SK-N-SH (cell line): ENCODE measurements around the gene F2RL3. TPM values are rescaled to one million over a fixed set of nuclear protein-coding genes. Genes with fewer than 3 reads are reported as not detected.
A peak's percentile ranks its signal among the peaks of the same experiment; 100 is the strongest.

Source experiments
- CTCF ChIA-PET: fragments of 300-600, 350-600 bp; formaldehyde crosslinking; extraction: SDS; loops from one replicate; lab custom pipeline; 2021; lab: Yijun Ruan, JAX
- POLR2A ChIA-PET: fragments of 350-600 bp; sonication (Branson Sonifier 250); formaldehyde crosslinking; extraction: SDS; loops from one replicate; lab custom pipeline; 2020; ENCODE audit warnings: antibody characterized with exemption, inconsistent platforms; lab: Yijun Ruan, JAX
- DNase-seq: peaks from one replicate; pipeline ENCODE4 v3.0.0; 2012
- H2AFZ ChIP-seq: fragments of 200-600 bp; sonication (generic); 2 replicates; pipeline ENCODE4 v1.8.1; 2016; ENCODE audit warnings: antibody characterized with exemption, mild to moderate bottlenecking, low read depth
- H3F3A ChIP-seq: fragments of 200-600 bp; sonication (generic); replicated peaks from 2 replicates; pipeline ENCODE3; 2016; ENCODE audit warnings: antibody characterized with exemption, mild to moderate bottlenecking; ENCODE audit not compliant: insufficient read depth
- H3K27ac ChIP-seq, 2 experiments: fragments of 200-500 bp in 1 of 2; fragments of 200-600 bp in 1 of 2; sonication (Bioruptor generic) in 1 of 2; sonication (generic), shearing (Covaris generic) in 1 of 2; 2 replicates each; pipeline versions ENCODE4 v1.5.1 to v1.6.1; 2014 to 2016; ENCODE audit warnings: low read depth in 2 of 2, inconsistent platforms in 1 of 2, low read length in 1 of 2, mild to moderate bottlenecking in 1 of 2, mixed read lengths in 1 of 2
- H3K27me3 ChIP-seq: fragments of 200-600 bp; sonication (generic), shearing (Covaris generic); 2 replicates; pipeline ENCODE4 v1.6.1; 2016; ENCODE audit warnings: mixed run types; ENCODE audit not compliant: insufficient read depth
- H3K36me3 ChIP-seq, 2 experiments: fragments of 200-500 bp in 1 of 2; fragments of 200-600 bp in 1 of 2; sonication (Bioruptor generic) in 1 of 2; sonication (generic) in 1 of 2; replicated peaks in 1 of 2; 2 replicates each; pipeline versions ENCODE3 to v1.5.1; 2014 to 2016; ENCODE audit warnings: low read length in 1 of 2, mild to moderate bottlenecking in 1 of 2; ENCODE audit not compliant: insufficient read depth in 2 of 2, control insufficient read depth in 1 of 2
- H3K4me1 ChIP-seq, 2 experiments: fragments of 200-500 bp in 1 of 2; fragments of 200-600 bp in 1 of 2; sonication (Bioruptor generic) in 1 of 2; sonication (generic), shearing (Covaris generic) in 1 of 2; 2 replicates each; pipeline versions ENCODE4 v1.5.1 to v1.6.1; 2014 to 2016; ENCODE audit warnings: low read depth in 1 of 2, low read length in 1 of 2, mixed run types in 1 of 2; ENCODE audit not compliant: insufficient read depth in 2 of 2, control insufficient read depth in 1 of 2
- H3K4me2 ChIP-seq: fragments of 200-600 bp; sonication (generic), shearing (Covaris generic); 2 replicates; pipeline ENCODE4 v1.6.1; 2017; ENCODE audit warnings: mixed run types
- H3K4me3 ChIP-seq, 2 experiments: fragments of 200-500 bp in 1 of 2; fragments of 200-600 bp in 1 of 2; sonication (Bioruptor generic) in 1 of 2; sonication (generic), shearing (Covaris generic) in 1 of 2; 2 replicates each; pipeline versions ENCODE4 v1.5.1 to v1.8.1; 2014 to 2016; ENCODE audit warnings: low read depth in 2 of 2, inconsistent platforms in 1 of 2, low read length in 1 of 2, mild to moderate bottlenecking in 1 of 2, mixed read lengths in 1 of 2, moderate library complexity in 1 of 2
- H3K79me2 ChIP-seq: fragments of 200-600 bp; sonication (generic); 2 replicates; pipeline ENCODE4 v1.8.1; 2017; ENCODE audit warnings: mild to moderate bottlenecking; ENCODE audit not compliant: insufficient read depth
- H3K9ac ChIP-seq: fragments of 200-600 bp; sonication (generic); 2 replicates; pipeline ENCODE4 v1.6.1; 2017; ENCODE audit warnings: mixed run types
- H3K9me2 ChIP-seq: fragments of 200-600 bp; sonication (generic); 2 replicates; pipeline ENCODE4 v1.6.1; 2017; ENCODE audit warnings: mixed run types
- H3K9me3 ChIP-seq: fragments of 200-600 bp; sonication (generic); 2 replicates; pipeline ENCODE4 v1.6.1; 2017; ENCODE audit warnings: mixed run types, mild to moderate bottlenecking, moderate library complexity
- H4K20me1 ChIP-seq: fragments of 200-600 bp; sonication (generic); 2 replicates; pipeline ENCODE4 v1.6.1; 2017; ENCODE audit warnings: mild to moderate bottlenecking, mixed run types; ENCODE audit not compliant: insufficient read depth
- EP300 ChIP-seq, 2 experiments: IDR thresholded peaks; 2 replicates each; pipeline versions ENCODE4 v1.4.0 to v1.6.1; 2012; ENCODE audit warnings: borderline replicate concordance in 1 of 2, low read depth in 1 of 2, low read length in 1 of 2
- GATA2 ChIP-seq: sonication (generic); formaldehyde crosslinking; IDR thresholded peaks from 2 replicates; pipeline ENCODE4 v1.5.0; 2020; ENCODE audit warnings: mild to moderate bottlenecking, missing genetic modification reagents
- MXI1 ChIP-seq: IDR thresholded peaks from 2 replicates; pipeline ENCODE4 v1.6.1; 2012; ENCODE audit warnings: mild to moderate bottlenecking, low read depth, low read length, improper control_type of control experiment
- NRF1 ChIP-seq: IDR thresholded peaks from 2 replicates; pipeline ENCODE4 v1.6.1; 2012; ENCODE audit warnings: low read depth, mild to moderate bottlenecking, low read length
- RAD21 ChIP-seq: IDR thresholded peaks from 2 replicates; pipeline ENCODE4 v1.6.1; 2012; ENCODE audit warnings: mild to moderate bottlenecking, low read length
- RCOR1 ChIP-seq: fragments of 150-350 bp; IDR thresholded peaks from 2 replicates; pipeline ENCODE4 v1.6.1; 2017; ENCODE audit warnings: antibody characterized with exemption, low read length
- RFX5 ChIP-seq: IDR thresholded peaks from 2 replicates; pipeline ENCODE4 v1.6.1; 2012; ENCODE audit warnings: mild to moderate bottlenecking, improper control_type of control experiment, low read length
- SIN3A ChIP-seq: IDR thresholded peaks from 2 replicates; pipeline ENCODE4 v1.6.1; 2012; ENCODE audit warnings: low read depth, mild to moderate bottlenecking, low read length, moderate library complexity, borderline replicate concordance
- SMC3 ChIP-seq: IDR thresholded peaks from 2 replicates; pipeline ENCODE4 v1.6.1; 2012; ENCODE audit warnings: low read depth, low read length, improper control_type of control experiment
- TAF1 ChIP-seq: IDR thresholded peaks from 2 replicates; pipeline ENCODE4 v1.6.1; 2012; ENCODE audit warnings: low read depth, mild to moderate bottlenecking, low read length, moderate library complexity, borderline replicate concordance
- WGBS: methylation state at CpG from one replicate; pipeline ENCODE4 v1.1.6; 2017; ENCODE audit warnings: low lambda C conversion rate; 5-methylcytosine and 5-hydroxymethylcytosine counted together
- polyA plus RNA-seq, 3 experiments: library from polyadenylated mRNA; depleted of rRNA; stranded (reverse); fragments of >200 nt; gene quantifications; 2 replicates each; pipeline ENCODE4 v1.2.3, GENCODE V29; 2012
- TF ChIP-seq, protein P1 (sequence below): fragments of 200-600 bp; sonication (generic); IDR thresholded peaks from 2 replicates; pipeline ENCODE4 v1.6.1; 2017; ENCODE audit warnings: antibody characterized with exemption, mild to moderate bottlenecking, moderate library complexity
- TF ChIP-seq, protein P2 (sequence below): IDR thresholded peaks from 2 replicates; pipeline ENCODE4 v1.4.0; 2012; ENCODE audit warnings: low read depth
- TF ChIP-seq, protein P3 (sequence below): IDR thresholded peaks from 2 replicates; pipeline ENCODE4; 2012

The F2RL3 gene
- polyA plus RNA-seq, 1 of the 3 experiments (the other 2 are of a cell fraction): not detected

- no peak for TF ChIP-seq RFX5
- TF ChIP-seq SMC3: no peak
- TF ChIP-seq SIN3A: no peak
- TF ChIP-seq EP300 (IDR thresholded peaks at IDR 0.05; ENCODE audit: borderline replicate concordance in 1 of 2, low read depth in 1 of 2, low read length in 1 of 2): no peak
- no peak for TF ChIP-seq NRF1
- TF ChIP-seq GATA2 (CRISPR knock-in tag): no peak
These were observed 9.7 kb downstream of the F2RL3 start (continued) for GRCh38 chr19:16898361-16899015.

DNA sequence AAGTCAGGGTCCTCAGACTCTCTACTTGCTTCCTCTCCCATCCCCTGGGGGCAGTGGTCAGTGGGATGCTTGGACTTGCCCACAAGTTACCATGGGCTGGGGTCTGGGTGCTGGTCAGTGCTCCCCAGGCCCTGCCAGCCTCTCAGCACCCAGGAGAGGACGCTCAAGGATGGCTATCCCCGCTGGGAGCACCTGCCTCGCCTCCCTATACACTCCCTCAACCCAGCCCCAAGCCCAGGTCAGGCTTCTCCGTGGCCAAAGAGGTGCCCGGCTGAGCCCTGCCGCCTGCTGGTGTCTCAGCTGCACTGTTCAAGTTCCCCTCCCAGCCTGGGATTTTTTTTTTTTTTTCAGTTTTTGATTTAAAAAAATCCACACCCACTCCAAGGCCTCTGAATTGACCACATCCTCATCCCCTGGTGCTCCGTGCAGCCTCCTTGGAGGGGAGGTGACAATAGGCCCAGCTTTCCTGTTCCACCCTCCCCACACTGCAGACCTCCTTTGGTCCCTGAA, 10.8 kb downstream of the F2RL3 start:
- no peak overlapping the region for H3K4me3 ChIP-seq
- no peaks in the 10 kb centered on the region for H3K36me3 ChIP-seq
- no peak overlapping the region for H3K27ac ChIP-seq
- H4K20me1 ChIP-seq: no peaks in the 10 kb centered on the region
- no peaks in the 10 kb centered on the region for H3K9me3 ChIP-seq
- TF ChIP-seq, protein P1, sequence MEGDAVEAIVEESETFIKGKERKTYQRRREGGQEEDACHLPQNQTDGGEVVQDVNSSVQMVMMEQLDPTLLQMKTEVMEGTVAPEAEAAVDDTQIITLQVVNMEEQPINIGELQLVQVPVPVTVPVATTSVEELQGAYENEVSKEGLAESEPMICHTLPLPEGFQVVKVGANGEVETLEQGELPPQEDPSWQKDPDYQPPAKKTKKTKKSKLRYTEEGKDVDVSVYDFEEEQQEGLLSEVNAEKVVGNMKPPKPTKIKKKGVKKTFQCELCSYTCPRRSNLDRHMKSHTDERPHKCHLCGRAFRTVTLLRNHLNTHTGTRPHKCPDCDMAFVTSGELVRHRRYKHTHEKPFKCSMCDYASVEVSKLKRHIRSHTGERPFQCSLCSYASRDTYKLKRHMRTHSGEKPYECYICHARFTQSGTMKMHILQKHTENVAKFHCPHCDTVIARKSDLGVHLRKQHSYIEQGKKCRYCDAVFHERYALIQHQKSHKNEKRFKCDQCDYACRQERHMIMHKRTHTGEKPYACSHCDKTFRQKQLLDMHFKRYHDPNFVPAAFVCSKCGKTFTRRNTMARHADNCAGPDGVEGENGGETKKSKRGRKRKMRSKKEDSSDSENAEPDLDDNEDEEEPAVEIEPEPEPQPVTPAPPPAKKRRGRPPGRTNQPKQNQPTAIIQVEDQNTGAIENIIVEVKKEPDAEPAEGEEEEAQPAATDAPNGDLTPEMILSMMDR: peak; percentile 60
- TF ChIP-seq SIN3A: no peak
- TF ChIP-seq, protein P2, sequence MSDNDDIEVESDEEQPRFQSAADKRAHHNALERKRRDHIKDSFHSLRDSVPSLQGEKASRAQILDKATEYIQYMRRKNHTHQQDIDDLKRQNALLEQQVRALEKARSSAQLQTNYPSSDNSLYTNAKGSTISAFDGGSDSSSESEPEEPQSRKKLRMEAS: no peak
- TF ChIP-seq, protein P3, sequence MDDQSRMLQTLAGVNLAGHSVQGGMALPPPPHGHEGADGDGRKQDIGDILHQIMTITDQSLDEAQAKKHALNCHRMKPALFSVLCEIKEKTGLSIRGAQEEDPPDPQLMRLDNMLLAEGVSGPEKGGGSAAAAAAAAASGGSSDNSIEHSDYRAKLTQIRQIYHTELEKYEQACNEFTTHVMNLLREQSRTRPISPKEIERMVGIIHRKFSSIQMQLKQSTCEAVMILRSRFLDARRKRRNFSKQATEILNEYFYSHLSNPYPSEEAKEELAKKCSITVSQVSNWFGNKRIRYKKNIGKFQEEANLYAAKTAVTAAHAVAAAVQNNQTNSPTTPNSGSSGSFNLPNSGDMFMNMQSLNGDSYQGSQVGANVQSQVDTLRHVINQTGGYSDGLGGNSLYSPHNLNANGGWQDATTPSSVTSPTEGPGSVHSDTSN: no peak
- TF ChIP-seq RAD21: peak; percentile 63
- TF ChIP-seq MXI1: no peak
- TF ChIP-seq TAF1: no peak
- TF ChIP-seq SMC3: peak; percentile 50
- TF ChIP-seq RCOR1: no peak
- H3F3A ChIP-seq: no peaks in the 10 kb centered on the region
- H3K4me1 ChIP-seq: peaks cover 0 to 4% of the 10 kb centered on the region in 2 experiments; a peak in 1 of 4 replicates
- H3K79me2 ChIP-seq: no peaks in the 10 kb centered on the region
- DNase-seq: peak; percentile 53
- H3K4me2 ChIP-seq: no peak overlapping the region
- no peak overlapping the region for H2AFZ ChIP-seq
- no peak overlapping the region for H3K9ac ChIP-seq
- ChIA-PET POLR2A (interaction anchor here (0.6 kb wide), 1 partner anchor 17 kb away, joined by 3 read pairs; no protein-coding TSS in a partner anchor), CTCF (interaction anchor here (0.8 to 1.8 kb wide), 3 partner anchors 15 to 127 kb away, joined by 3 to 8 read pairs (median 3); no protein-coding TSS in a partner anchor)
- WGBS: 16% methylated on average over 7 of the region's 7 CpGs
- 0 out of 2 replicates have a peak, but pooled peaks cover 12% of the 10 kb centered on the region for H3K27me3 ChIP-seq
- H3K9me2 ChIP-seq: no peaks in the 10 kb centered on the region
